CD14-positive monocyte (primary cell): Measurements from ENCODE around the gene DCT. TPM values are rescaled to one million over a fixed set of nuclear protein-coding genes. Genes with fewer than 3 reads are reported as not detected.

Source experiments
- DNase-seq, 3 donors: peaks; one replicate each; pipeline ENCODE4 v3.0.0-alpha.2; 2011 to 2022
- H2AFZ ChIP-seq: 2 replicates; pipeline ENCODE4 v1.6.0; 2012; ENCODE audit warnings: mild to moderate bottlenecking, low read depth, low read length, inconsistent platforms; ENCODE audit not compliant: insufficient read depth, poor library complexity, severe bottlenecking
- H3K27ac ChIP-seq, 2 donors: 1 replicate in 1 of 2; 2 replicates in 1 of 2; pipeline ENCODE4 v1.5.1; 2012 to 2013; ENCODE audit warnings: low read length in 2 of 2, control low read depth in 1 of 2, inconsistent platforms in 1 of 2, low read depth in 1 of 2, mild to moderate bottlenecking in 1 of 2
- H3K27me3 ChIP-seq, 2 donors: one replicate each; pipeline versions ENCODE4 v1.6.0 to v1.6.1; 2011 to 2013; ENCODE audit warnings: low read length in 2 of 2; ENCODE audit not compliant: control insufficient read depth in 2 of 2, insufficient read depth in 2 of 2
- H3K36me3 ChIP-seq, 2 donors: replicated peaks in 1 of 2; 1 replicate in 1 of 2; 2 replicates in 1 of 2; pipeline versions ENCODE4 v1.5.1 to v1.6.1; 2012 to 2013; ENCODE audit warnings: low read length in 2 of 2, control low read depth in 1 of 2, inconsistent platforms in 1 of 2, mild to moderate bottlenecking in 1 of 2; ENCODE audit not compliant: insufficient read depth in 2 of 2, control insufficient read depth in 1 of 2
- H3K4me1 ChIP-seq, 2 donors: 1 replicate in 1 of 2; 2 replicates in 1 of 2; pipeline versions ENCODE4 v1.5.1 to v1.6.1; 2012 to 2013; ENCODE audit warnings: low read length in 2 of 2, control low read depth in 1 of 2, inconsistent platforms in 1 of 2, mild to moderate bottlenecking in 1 of 2, moderate library complexity in 1 of 2; ENCODE audit not compliant: insufficient read depth in 2 of 2, control insufficient read depth in 1 of 2
- H3K4me2 ChIP-seq: replicated peaks from 2 replicates; pipeline ENCODE3; 2012; ENCODE audit warnings: low read length, moderate library complexity, mild to moderate bottlenecking; ENCODE audit not compliant: poor library complexity, severe bottlenecking; ENCODE audit errors: extremely low read depth
- H3K4me3 ChIP-seq, 3 experiments: fragments of 200-600 bp in 1 of 3; sonication (generic) in 1 of 3; replicated peaks in 1 of 3; 1 replicate in 2 of 3; 2 replicates in 1 of 3; pipeline ENCODE4 v1.5.1; 2011 to 2013; ENCODE audit warnings: low read length in 3 of 3, mild to moderate bottlenecking in 3 of 3, control low read depth in 2 of 3, low read depth in 2 of 3, inconsistent platforms in 1 of 3, moderate library complexity in 1 of 3
- H3K79me2 ChIP-seq: 2 replicates; pipeline ENCODE4 v1.6.0; 2012; ENCODE audit warnings: mild to moderate bottlenecking, control low read depth, inconsistent platforms, low read length, moderate library complexity; ENCODE audit not compliant: insufficient read depth
- H3K9ac ChIP-seq: 2 replicates; pipeline ENCODE4 v1.6.0; 2017; ENCODE audit warnings: low read length, mild to moderate bottlenecking; ENCODE audit not compliant: insufficient read depth, poor library complexity, severe bottlenecking
- H3K9me3 ChIP-seq, 2 donors: replicated peaks in 1 of 2; 1 replicate in 1 of 2; 2 replicates in 1 of 2; pipeline versions ENCODE4 v1.5.1 to v1.6.1; 2012 to 2013; ENCODE audit warnings: low read length in 2 of 2, control low read depth in 1 of 2; ENCODE audit not compliant: control insufficient read depth in 1 of 2, insufficient read depth in 1 of 2
- H4K20me1 ChIP-seq: 2 replicates; pipeline ENCODE4 v1.6.0; 2012; ENCODE audit warnings: mild to moderate bottlenecking, low read length, control low read depth, moderate library complexity; ENCODE audit not compliant: insufficient read depth
- H3K27ac Mint-ChIP-seq, 7 donors: one replicate each; pipeline ENCODE4 v1.8.0; 2020; ENCODE audit warnings: mild to moderate bottlenecking in 7 of 7, mixed read lengths in 7 of 7, moderate library complexity in 6 of 7, inconsistent platforms in 2 of 7
- H3K27me3 Mint-ChIP-seq, 3 donors: one replicate each; pipeline ENCODE4 v1.8.0; 2021 to 2022; ENCODE audit warnings: low read depth in 3 of 3, mild to moderate bottlenecking in 3 of 3, mixed read lengths in 3 of 3, moderate library complexity in 3 of 3, inconsistent platforms in 1 of 3
- H3K36me3 Mint-ChIP-seq, 2 donors: one replicate each; pipeline ENCODE4 v1.8.0; 2020; ENCODE audit warnings: mixed read lengths in 2 of 2, inconsistent platforms in 1 of 2, mild to moderate bottlenecking in 1 of 2
- H3K4me1 Mint-ChIP-seq: one replicate; pipeline ENCODE4 v1.8.0; 2020; ENCODE audit warnings: mild to moderate bottlenecking, mixed read lengths
- H3K4me3 Mint-ChIP-seq, 2 donors: one replicate each; pipeline ENCODE4 v1.8.0; 2020; ENCODE audit warnings: mild to moderate bottlenecking in 2 of 2, mixed read lengths in 2 of 2, moderate library complexity in 1 of 2
- H3K9me3 Mint-ChIP-seq, 7 donors: one replicate each; pipeline ENCODE4 v1.8.0; 2020 to 2022; ENCODE audit warnings: mixed read lengths in 7 of 7, mild to moderate bottlenecking in 6 of 7, moderate library complexity in 6 of 7, inconsistent platforms in 2 of 7
- CTCF ChIP-seq: fragments of 200-600 bp; IDR thresholded peaks from one replicate; pipeline ENCODE4 v1.8.0; 2022; ENCODE audit warnings: antibody characterized with exemption, mild to moderate bottlenecking
- WGBS: methylation state at CpG from one replicate; pipeline ENCODE4 v1.1.5; 2013; ENCODE audit warnings: missing lambda C conversion rate; ENCODE audit not compliant: insufficient coverage; 5-methylcytosine and 5-hydroxymethylcytosine counted together
- intact Hi-C, 2 donors: fragments of 100-400 bp; cut with micrococcal nuclease; formaldehyde crosslinking; loops; one replicate each; pipeline versions ENCODE4 v1.15.0 to v1.15.1; 2023
- polyA plus RNA-seq, 3 donors: library from polyadenylated mRNA; depleted of rRNA in 1 of 3; unstranded in 2 of 3; stranded (reverse) in 1 of 3; fragments of 300-500 nt in 2 of 3; fragments of >200 nt in 1 of 3; fragmentation: Illumina TruSeq in 2 of 3; gene quantifications; 1 replicate in 2 of 3; 2 replicates in 1 of 3; pipeline ENCODE4 v1.2.3, GENCODE V29; 2012 to 2021

The DCT gene
- polyA plus RNA-seq, 3 donors = not detected

DNA sequence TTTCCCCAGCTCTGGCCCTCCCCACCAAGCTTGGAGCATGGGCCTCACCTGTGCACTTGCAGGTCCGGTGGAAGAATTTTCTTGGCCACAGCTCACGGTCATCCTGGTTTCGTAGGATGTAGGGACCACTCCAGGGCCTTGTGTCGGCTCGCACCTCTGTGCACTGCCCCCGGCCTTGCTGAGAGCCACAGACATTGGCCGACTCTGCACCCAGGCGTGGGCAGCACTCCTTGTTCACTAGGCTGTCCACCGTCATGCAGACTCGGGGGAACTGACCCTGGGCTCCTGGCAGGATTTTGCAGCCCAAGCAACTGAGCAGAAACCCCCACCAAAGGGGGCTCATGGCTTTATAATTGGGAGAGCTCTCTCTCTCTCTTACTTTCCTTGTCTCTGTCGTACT is 569 bp downstream of the DCT start:
- Histone ChIP-seq H3K36me3 (no peaks in the 10 kb centered on the region), H3K27me3 (no peaks in the 10 kb centered on the region), H2AFZ (peak overlapping the region; percentile 4), H3K4me3 (no peak overlapping the region), H3K9ac (no peak overlapping the region), H3K27ac (no peak overlapping the region), H4K20me1 (no peaks in the 10 kb centered on the region), H3K4me2 (no peak overlapping the region), H3K9me3 (no peaks in the 10 kb centered on the region), H3K4me1 (peaks cover 25 to 26% of the 10 kb centered on the region in 2 donors), H3K79me2 (no peaks in the 10 kb centered on the region)
- Mint-ChIP-seq H3K4me3 (no peak overlapping the region), H3K9me3 (peaks cover 0 to 4% (median 2%) of the 10 kb centered on the region in 7 donors), H3K4me1 (peaks cover 32% of the 10 kb centered on the region), H3K27me3 (no peaks in the 10 kb centered on the region), H3K27ac (no peak overlapping the region), H3K36me3 (peaks cover 0 to 5% of the 10 kb centered on the region in 2 donors)
- WGBS = 97% methylated on average over 8 of the region's 11 CpGs
- intact Hi-C loops = no loop called here
- DNase-seq = no peak
- no peak for TF ChIP-seq CTCF

- WGBS = 100% methylated on average over 1 of the region's 2 CpGs
- Histone ChIP-seq H3K4me2 (no peak overlapping the region), H4K20me1 (no peaks in the 10 kb centered on the region), H3K27me3 (no peaks in the 10 kb centered on the region), H3K9ac (no peak overlapping the region), H3K9me3 (no peaks in the 10 kb centered on the region), H3K4me3 (no peak overlapping the region), H3K36me3 (no peaks in the 10 kb centered on the region), H2AFZ (no peak overlapping the region), H3K4me1 (no peaks in the 10 kb centered on the region), H3K27ac (no peak overlapping the region), H3K79me2 (no peaks in the 10 kb centered on the region)
- H3K36me3 Mint-ChIP-seq = no peaks in the 10 kb centered on the region
- TF ChIP-seq CTCF = no peak
- no peak for DNase-seq
- no peaks in the 10 kb centered on the region for H3K4me1 Mint-ChIP-seq
- intact Hi-C loops = no loop called here
- peaks cover 0 to 4% (median 2%) of the 10 kb centered on the region in 7 donors for H3K9me3 Mint-ChIP-seq
- no peak overlapping the region for H3K4me3 Mint-ChIP-seq
- peaks cover 0 to 7% (median 5%) of the 10 kb centered on the region in 3 donors for H3K27me3 Mint-ChIP-seq
- H3K27ac Mint-ChIP-seq = no peak overlapping the region
Observed at GRCh38 chr13:94470126-94470525, 9.4 kb downstream of the DCT start.
